Heart left ventricle (tissue), 13 donors: ENCODE measurements around the gene TMEM123.

ENCODE experiments used
- POLR2A ChIP-seq, 2 donors: fragments of 450-650 bp; IDR thresholded peaks; one replicate each; pipeline ENCODE4 v1.6.1; 2017; ENCODE audit warnings: antibody characterized with exemption in 2 of 2, mild to moderate bottlenecking in 2 of 2, moderate library complexity in 2 of 2
- TF ChIP-seq, protein P1 (sequence below), 12 donors: fragments of 200-600 bp; sonication (generic) in 4 of 12; IDR thresholded peaks; one replicate each; pipeline versions ENCODE4 v1.5.0 to v1.8.0; 2018 to 2022; ENCODE audit warnings: antibody characterized with exemption in 12 of 12, mild to moderate bottlenecking in 5 of 12
- donor health status: ischemic (EF 13 %, LVEDD 7.1; RV severe dilation, severe dysfunction).
- donor health status: DM: no; HTN: yes; CAD: no.
- donor health status: DM: no; HTN: no; CAD: no.
- donor health status: ischemic (EF 25% LVEDD 6.9; RV normal size, moderate dysfunction).
- donor health status: ischemic (EF 25% LVEDD 5.7; RV mildly dilated, moderate dysfunction).
- donor health status: ischemic (EF 35%, LVEDD 5.7; RV mildly dilated, moderate dysfunction).
- donor health status: nonischemic (EF 11% LVEDD 7.7; RV severe dilation, severe dysfunction).
- donor health status: DM: yes; HTN: yes; CAD: no.
- donor health status: PGD.
- donor health status: ischemic (EF 29% LVEDD 5.4; RV normal size, mild dysfunction).
- donor health status: nonischemic (EF 23%, LVEDD 6.1; RV moderate dilation, normal function).

DNA sequence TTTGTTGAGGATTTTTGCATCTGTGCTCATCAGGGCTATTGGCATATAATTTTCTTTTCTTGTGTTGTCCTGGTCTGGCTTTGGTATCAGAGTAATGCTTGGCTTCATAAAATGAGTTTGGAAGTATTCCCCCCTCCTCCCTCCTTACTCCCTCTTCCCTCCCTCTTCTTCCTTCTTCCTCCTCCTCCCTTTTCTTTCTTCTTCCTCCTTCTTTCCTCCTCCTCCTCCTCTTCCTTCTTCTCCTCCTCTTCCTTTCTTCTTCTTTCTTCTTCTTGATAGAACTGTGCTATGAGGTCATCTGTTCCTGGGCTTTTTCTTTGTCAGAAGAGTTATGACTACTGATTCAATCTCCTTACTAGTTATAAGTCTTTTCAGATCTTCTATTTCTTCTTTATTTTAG is 95.4 kb downstream of the TMEM123 start:
- TF ChIP-seq, protein P1, sequence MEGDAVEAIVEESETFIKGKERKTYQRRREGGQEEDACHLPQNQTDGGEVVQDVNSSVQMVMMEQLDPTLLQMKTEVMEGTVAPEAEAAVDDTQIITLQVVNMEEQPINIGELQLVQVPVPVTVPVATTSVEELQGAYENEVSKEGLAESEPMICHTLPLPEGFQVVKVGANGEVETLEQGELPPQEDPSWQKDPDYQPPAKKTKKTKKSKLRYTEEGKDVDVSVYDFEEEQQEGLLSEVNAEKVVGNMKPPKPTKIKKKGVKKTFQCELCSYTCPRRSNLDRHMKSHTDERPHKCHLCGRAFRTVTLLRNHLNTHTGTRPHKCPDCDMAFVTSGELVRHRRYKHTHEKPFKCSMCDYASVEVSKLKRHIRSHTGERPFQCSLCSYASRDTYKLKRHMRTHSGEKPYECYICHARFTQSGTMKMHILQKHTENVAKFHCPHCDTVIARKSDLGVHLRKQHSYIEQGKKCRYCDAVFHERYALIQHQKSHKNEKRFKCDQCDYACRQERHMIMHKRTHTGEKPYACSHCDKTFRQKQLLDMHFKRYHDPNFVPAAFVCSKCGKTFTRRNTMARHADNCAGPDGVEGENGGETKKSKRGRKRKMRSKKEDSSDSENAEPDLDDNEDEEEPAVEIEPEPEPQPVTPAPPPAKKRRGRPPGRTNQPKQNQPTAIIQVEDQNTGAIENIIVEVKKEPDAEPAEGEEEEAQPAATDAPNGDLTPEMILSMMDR (IDR thresholded peaks at IDR 0.05) = no peak
- TF ChIP-seq POLR2A (IDR thresholded peaks at IDR 0.05) = no peak
